ENCODE data around the gene ZMIZ2. TPM values are rescaled to one million over a fixed set of nuclear protein-coding genes. Genes with fewer than 3 reads are reported as not detected.
"Not testable (repeated sequence)": the region's sequence is repeated elsewhere in the genome, so short reads cannot be mapped to it uniquely, and the experiment has no call there.

Gene ZMIZ2
- total RNA-seq, 3 donors from 2014 or later = 80.4 to 104 (median 89.8) TPM

DNA sequence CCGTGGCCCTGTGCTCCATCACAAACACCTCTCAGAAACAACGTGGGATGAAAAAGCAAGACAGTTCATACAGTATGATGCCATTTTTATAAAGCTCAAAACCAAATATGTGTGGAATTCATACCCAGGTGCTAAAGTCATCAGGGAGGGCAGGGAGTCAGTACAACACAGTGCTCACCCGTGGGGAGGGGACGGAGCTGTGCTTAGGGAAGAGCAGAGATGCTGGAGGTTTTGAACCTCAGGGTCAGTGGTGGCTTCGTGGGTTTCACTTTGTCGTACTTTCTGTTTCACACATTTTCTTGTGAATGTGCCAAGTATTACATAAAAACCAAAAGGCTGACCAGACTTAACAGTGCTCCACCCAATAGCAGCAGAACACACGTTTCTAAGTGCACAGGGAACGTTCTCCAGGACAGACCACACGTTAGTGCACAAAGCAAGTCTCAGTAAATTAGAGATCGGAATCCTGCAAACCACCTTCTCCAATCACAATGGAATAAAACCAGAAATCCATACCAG, 21.2 kb downstream of the ZMIZ2 start:
- no peaks in the 10 kb centered on the region for H3K9me3 ChIP-seq
- DNase-seq (no peak), ATAC-seq (peak; percentile 45)
- TF ChIP-seq, protein P1, sequence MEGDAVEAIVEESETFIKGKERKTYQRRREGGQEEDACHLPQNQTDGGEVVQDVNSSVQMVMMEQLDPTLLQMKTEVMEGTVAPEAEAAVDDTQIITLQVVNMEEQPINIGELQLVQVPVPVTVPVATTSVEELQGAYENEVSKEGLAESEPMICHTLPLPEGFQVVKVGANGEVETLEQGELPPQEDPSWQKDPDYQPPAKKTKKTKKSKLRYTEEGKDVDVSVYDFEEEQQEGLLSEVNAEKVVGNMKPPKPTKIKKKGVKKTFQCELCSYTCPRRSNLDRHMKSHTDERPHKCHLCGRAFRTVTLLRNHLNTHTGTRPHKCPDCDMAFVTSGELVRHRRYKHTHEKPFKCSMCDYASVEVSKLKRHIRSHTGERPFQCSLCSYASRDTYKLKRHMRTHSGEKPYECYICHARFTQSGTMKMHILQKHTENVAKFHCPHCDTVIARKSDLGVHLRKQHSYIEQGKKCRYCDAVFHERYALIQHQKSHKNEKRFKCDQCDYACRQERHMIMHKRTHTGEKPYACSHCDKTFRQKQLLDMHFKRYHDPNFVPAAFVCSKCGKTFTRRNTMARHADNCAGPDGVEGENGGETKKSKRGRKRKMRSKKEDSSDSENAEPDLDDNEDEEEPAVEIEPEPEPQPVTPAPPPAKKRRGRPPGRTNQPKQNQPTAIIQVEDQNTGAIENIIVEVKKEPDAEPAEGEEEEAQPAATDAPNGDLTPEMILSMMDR (IDR thresholded peaks at IDR 0.05) = no peak
- peaks cover 31% of the 10 kb centered on the region for H3K4me1 ChIP-seq (ENCODE audit: low read depth)
- no peak overlapping the region for H3K4me3 ChIP-seq
- intact Hi-C loops (cut with DNase I, micrococcal nuclease) = no loop called here
- H3K36me3 ChIP-seq (ENCODE audit: low read depth) = peaks cover 19% of the 10 kb centered on the region

DNA sequence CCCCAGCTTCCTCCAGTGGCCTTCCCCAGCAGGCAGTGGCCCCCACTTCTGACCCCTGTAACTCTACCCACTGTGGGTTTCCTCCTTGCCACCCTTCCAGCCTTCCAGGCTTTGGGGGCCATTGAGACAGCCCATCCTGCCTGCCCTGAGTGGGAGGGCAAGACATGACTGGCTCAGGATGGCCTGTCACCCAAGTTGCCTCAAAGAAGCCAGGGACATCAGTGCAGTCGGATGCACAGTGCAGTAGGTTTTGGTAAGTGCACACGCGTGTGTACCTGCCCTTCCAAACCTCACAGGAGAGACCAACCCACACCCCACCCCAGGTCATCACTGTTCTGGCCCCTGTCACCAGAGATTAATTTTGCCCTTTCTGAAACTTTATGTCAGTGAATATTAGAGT, 22.7 kb downstream of the ZMIZ2 start:
- no peak for ATAC-seq
- Histone ChIP-seq H3K4me1 (ENCODE audit: low read depth) (peaks cover 31% of the 10 kb centered on the region), H3K9me3 (no peaks in the 10 kb centered on the region), H3K36me3 (ENCODE audit: low read depth) (peaks cover 4% of the 10 kb centered on the region), H3K4me3 (no peak overlapping the region)
- DNase-seq = no peak
- TF ChIP-seq, protein P1 (IDR thresholded peaks at IDR 0.05) = no peak
- intact Hi-C loops (cut with DNase I, micrococcal nuclease) = no loop called here

GRCh38 chr7:44772440-44772839, 23.8 kb downstream of the ZMIZ2 start:
- Histone ChIP-seq H3K36me3 (ENCODE audit: low read depth) (no peaks in the 10 kb centered on the region), H3K4me3 (no peak overlapping the region), H3K4me1 (ENCODE audit: low read depth) (peaks cover 30% of the 10 kb centered on the region), H3K9me3 (no peaks in the 10 kb centered on the region)
- no peak for ATAC-seq
- TF ChIP-seq, protein P1 (IDR thresholded peaks at IDR 0.05) = no peak
- intact Hi-C loops (cut with DNase I, micrococcal nuclease) = no loop called here
- DNase-seq = no peak

DNA sequence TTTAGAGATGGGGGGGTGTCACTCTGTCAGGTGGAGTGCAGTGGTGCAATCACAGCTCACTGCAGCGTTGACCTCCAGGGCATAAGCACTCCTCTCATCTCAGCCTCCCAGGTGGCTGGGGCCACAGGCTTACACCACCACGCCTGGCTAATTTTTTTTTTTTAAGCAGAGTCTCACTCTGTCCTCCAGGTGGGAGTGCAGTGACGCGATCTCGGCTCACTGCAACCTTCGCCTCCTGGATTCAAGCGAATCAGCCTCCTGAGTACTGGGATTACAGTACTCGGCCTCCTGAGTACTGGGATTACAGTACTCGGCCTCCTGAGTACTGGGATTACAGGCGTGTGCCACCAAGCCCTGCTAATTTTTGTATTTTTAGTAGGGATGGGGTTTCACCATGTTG, 24.2 kb downstream of the ZMIZ2 start:
- DNase-seq (no peak), ATAC-seq (no peak)
- TF ChIP-seq, protein P1 (IDR thresholded peaks at IDR 0.05) = no peak

DNA sequence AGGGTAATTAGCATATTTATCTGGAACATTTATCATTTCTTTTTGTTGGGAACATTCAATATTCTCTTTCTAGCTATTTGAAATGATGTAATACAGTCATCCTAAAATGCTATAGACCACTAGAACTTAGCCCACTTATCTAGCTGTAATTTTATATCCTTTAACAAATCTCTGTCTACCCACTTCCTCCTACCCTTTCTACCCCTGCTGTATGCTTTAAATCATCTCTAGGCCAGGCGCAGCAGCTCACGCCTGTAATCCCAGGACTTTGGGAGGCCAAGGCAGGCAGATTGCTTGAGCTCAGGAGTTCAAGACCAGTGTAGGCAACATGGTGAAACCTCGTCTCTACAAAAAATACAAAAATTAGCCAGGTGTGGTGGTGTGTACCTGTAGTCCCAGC, 25.8 kb downstream of the ZMIZ2 start:
- H3K4me3 ChIP-seq; H3K9me3 ChIP-seq; intact Hi-C loops (cut with DNase I, micrococcal nuclease); DNase-seq; H3K36me3 ChIP-seq (ENCODE audit: low read depth); ATAC-seq: not testable (repeated sequence)
- H3K4me1 ChIP-seq (ENCODE audit: low read depth) = peaks cover 11% of the 10 kb centered on the region

More for the DNA sequence above, 24.2 kb downstream of the ZMIZ2 start:
- H3K36me3 ChIP-seq (ENCODE audit: low read depth) = no peaks in the 10 kb centered on the region
- intact Hi-C loops (cut with DNase I, micrococcal nuclease) = no loop called here
- H3K4me3 ChIP-seq = no peak overlapping the region
- no peaks in the 10 kb centered on the region for H3K9me3 ChIP-seq
- peaks cover 25% of the 10 kb centered on the region for H3K4me1 ChIP-seq (ENCODE audit: low read depth)

DNA sequence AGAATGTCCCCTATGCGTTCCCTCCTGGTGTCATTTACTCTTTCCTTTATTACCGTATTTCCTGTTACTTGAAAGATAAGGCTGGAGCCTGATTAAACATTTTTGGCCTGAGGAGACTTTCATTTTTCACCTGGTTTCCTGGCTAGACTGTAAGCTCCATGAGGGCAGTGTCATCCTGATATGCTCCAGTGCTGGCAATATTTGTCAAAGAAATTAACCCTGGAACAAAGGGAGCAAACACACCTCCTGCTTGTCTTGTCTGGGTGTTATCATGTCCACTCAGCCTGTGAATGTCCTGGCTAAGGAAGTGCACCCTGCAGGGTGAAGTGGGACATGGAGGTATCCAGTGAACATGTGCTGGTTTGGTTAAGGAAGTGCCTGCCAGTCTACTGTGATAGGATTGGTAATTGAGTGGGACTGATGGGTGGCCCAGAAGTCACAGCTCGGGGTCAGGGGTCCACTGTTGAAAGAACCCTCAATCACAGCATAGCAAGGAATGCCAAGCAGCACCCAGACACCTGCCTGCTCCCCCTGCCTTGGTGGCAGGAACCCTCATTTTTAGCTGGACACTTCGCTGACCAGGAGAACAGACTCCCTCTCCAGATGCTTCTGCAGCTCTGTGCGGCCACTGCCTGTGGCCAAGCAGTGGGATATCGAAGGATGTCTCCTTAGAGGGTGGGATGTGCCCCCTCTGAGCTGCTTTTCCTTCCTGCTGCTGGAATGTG, 26.9 kb downstream of the ZMIZ2 start:
- TF ChIP-seq, protein P1 (IDR thresholded peaks at IDR 0.05) = no peak
- DNase-seq (no peak), ATAC-seq (no peak)
- H3K4me3 ChIP-seq = no peak overlapping the region
- intact Hi-C loops (cut with DNase I, micrococcal nuclease) = no loop called here
- H3K4me1 ChIP-seq (ENCODE audit: low read depth) = peaks cover under 1% of the 10 kb centered on the region
- no peaks in the 10 kb centered on the region for H3K9me3 ChIP-seq
- no peaks in the 10 kb centered on the region for H3K36me3 ChIP-seq (ENCODE audit: low read depth)

Measured in mucosa of descending colon (tissue), 3 donors.